ENCODE measurements around the gene SRC.
A peak's percentile ranks its signal among the peaks of the same experiment; 100 is the strongest.

SRC gene

DNA sequence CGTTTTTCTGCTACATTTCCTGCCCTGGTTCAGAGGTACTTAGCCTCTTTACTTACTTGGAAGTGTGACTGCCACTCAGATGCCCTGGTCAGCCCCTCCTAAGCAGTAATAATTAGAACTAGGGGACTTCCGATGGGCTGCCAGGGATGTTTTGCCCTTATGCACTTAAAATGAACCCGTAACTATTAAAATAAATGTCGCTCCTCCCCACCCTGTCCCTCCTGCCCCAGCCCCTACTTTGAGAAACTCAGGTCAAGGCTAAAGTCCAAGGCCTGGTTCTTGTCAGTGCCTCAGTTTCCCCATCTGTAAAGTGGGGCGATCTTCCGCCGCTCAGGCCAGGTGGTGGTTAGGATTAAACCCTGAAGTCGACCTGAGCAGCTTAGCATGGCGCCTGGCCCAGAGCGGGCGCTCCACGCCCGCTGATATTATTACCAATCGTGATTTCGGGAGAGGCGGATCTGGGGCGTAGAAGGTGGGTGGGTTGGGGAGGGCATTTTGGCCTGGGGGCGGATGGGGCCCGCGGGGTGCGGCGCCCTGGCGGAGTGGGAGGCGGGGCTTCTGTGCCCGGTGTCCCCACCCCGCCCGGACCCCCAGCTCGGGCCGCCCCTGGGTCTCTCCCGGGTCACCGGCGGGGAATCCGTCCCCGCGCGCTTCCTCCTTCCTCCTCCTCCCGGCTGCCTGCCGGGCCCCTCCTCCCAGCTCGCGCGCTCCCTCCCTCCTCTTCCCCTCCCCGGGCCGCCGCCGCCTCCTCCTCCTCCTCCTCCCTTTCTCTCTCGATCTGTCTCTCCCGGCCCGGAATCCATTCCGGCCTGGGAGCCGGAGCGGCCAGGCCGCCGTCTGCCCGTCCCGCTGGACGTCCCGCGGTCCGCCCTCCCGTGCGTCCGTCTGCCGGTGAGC, at the start of gene SRC:
Gene SRC (plus strand): TSS at position 802 of the 897 bp plus-strand sequence. CDS start 38,014 bp downstream, outside the sequence.
- no peak for TF ChIP-seq GATA1 (IDR thresholded peaks at IDR 0.05; ENCODE audit: low read depth, low read length)
- no peak for TF ChIP-seq POLR2A (IDR thresholded peaks at IDR 0.05; ENCODE audit: low read length)
- peak in 1 of 2 experiments; percentile 27 for DNase-seq

DNA sequence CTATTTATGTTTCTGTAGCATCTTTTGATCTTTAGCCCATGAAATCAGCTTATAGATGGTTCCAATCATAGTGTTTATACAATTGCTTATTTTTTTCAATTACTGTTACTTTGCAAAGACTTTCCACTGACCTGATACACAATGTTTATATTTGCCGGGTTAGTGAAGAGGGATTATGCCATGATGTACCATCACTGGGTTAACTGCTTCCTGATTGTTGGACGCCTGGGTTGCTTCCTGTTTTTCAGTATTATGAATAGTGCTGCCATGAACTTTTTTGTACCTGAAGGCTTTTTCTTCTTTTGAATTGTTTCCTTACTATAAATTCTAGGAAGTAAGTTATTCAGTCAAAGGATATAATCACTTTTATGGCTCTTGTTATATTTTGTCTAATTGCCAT, 49.6 kb upstream of the SRC start:
- no peak for DNase-seq
- TF ChIP-seq GATA1 (IDR thresholded peaks at IDR 0.05; ENCODE audit: low read depth, low read length) (no peak), POLR2A (IDR thresholded peaks at IDR 0.05; ENCODE audit: low read length) (no peak)

DNA sequence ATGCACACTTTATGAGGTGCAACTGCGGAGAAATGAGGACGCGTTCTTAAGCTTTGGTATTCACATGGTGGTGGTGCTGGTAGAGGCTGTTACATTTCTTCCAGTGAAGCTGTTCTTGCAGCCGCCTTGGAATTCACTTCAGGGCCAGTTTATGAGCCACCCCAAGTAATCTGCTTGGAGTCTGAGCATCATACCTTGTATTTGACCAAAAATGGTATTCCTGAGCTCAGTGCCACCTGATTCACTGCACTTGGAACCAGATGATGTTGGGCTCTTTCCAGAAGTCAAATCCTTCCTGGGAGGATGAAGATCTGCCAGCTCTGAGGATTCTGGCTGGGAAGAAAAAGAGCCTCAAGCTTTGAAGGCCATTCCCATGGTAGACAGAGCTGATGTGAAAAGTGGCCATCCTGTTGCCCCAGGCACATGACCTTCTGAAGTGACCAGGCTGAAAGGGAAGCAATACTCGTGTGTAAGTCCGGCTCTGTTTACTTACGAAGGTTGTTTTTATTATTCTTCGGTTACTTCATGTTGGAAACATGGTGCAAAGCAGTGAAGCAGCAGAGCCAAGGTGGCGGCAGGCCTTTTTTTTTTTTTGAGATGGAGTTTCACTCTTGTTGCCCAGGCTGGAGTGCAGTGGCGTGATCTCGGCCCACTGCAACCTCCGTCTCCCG, 48.7 kb upstream of the SRC start:
- no peak for DNase-seq
- TF ChIP-seq GATA1 (IDR thresholded peaks at IDR 0.05; ENCODE audit: low read depth, low read length) (no peak), POLR2A (IDR thresholded peaks at IDR 0.05; ENCODE audit: low read length) (no peak)

DNA sequence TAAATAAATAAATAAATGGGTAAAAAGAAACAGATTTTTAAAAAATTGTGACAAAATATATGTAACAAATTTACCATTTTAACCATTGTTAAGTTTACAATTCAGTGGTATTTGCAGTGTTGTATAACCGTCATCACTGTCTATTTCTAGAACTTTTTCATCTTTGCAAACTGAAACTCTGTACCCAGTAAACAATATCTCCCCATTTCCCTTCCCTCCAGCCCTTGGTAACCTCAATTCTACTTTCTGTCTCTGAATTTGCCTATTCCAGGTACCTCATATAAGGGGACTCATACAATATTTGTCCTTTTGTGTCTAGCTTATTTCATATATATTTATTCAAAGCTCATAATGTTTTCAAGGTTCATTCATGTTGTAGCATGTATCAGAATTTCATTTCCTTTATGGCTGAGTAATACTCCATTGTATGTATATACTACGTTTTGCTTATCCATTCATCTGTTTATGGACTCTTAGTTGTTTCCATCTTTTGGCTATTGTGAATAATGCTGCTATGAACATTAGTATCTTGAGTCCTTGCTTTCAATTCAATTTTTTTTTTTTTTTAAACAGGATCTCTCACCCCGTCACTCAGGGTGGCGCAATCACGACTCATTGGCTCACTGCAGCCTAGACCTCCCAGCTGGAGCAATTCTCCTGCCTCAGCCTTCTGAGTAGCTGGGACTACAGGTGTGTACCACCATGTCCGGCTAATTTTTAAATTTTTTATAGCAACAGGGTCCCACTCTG, 47.6 kb upstream of the SRC start:
- no peak for TF ChIP-seq POLR2A (IDR thresholded peaks at IDR 0.05; ENCODE audit: low read length)
- no peak for TF ChIP-seq GATA1 (IDR thresholded peaks at IDR 0.05; ENCODE audit: low read depth, low read length)
- peak in 1 of 2 experiments; percentile 37 for DNase-seq

DNA sequence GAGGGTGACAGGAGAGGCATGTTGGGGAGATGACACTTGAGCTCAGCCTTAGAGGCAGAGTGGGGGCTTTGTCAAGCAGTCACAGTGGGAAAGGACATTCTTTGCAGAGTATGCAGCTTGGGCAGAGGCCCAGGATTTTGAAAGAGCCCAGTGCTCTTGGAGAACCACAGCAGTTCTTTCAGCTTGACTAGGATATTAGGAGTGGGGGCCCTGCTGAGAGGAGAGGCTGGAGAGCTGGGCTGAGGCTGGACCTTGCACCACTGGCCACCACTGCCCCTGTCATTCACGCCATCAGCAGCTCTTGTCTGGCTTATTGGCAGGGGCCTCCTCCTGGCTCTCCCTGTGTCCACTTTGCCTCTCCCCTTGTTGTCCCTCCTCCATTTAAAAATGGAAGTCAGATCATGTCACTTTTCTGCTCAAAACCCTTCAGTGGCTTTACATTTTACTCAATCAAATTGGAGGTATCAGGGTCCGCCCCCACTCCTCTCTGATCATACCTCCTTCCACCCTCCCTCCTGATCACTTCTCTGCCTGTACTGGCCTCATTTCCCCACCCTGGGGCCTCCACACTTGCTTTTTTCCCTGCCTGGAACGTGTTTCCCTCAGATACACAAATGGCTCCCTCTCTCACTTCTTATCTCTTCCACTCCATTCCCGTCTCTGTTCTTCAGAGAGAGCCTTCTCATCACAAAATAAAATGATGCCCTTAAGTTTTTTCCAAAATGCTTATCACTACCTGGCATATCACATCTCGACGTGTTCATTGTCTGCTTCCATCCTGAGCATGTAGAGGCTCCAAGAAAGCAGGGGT, 46.0 kb upstream of the SRC start:
- peak; percentile 50 to 74 for DNase-seq
- TF ChIP-seq POLR2A (IDR thresholded peaks at IDR 0.05; ENCODE audit: low read length) (no peak), GATA1 (IDR thresholded peaks at IDR 0.05; ENCODE audit: low read depth, low read length) (no peak)

DNA sequence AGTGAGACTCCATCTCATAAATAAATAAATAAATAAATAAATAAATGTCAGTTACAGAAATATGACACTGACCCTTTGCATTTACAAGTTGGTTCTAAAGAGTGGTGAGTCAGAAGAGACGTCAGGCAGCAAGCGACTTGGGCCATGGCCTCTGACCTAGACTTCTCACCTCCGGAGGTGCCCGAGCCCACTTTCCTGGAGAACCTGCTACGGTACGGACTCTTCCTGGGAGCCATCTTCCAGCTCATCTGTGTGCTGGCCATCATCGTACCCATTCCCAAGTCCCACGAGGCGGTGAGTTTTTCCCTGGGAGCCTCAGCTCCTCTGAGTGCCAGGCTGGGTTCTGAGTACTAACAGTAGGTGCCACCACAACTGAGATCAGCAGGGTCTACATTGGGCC, 44.8 kb upstream of the SRC start:
- no peak for DNase-seq
- TF ChIP-seq GATA1 (IDR thresholded peaks at IDR 0.05; ENCODE audit: low read depth, low read length) (no peak), POLR2A (IDR thresholded peaks at IDR 0.05; ENCODE audit: low read length) (no peak)

DNA sequence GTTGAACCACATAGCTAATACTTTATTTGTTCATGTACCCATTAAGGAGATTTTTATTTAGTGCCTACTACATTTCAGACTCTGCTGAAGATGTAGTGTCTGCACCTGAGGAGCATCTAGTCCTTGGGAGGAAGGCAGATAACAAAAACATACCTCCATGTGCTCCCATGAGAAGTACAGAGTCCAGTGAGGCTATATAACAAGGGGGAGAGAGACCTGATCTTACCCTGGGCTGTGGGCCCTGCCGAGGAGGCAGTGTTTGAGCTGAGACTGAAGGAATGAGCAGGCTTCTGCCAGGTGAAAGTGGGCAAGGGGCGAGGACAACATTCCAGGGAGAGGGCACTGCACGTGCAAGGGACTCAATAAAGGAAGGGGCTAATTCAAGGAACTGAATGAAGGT, 44.4 kb upstream of the SRC start:
- TF ChIP-seq GATA1 (IDR thresholded peaks at IDR 0.05; ENCODE audit: low read depth, low read length) (no peak), POLR2A (IDR thresholded peaks at IDR 0.05; ENCODE audit: low read length) (no peak)
- no peak for DNase-seq

DNA sequence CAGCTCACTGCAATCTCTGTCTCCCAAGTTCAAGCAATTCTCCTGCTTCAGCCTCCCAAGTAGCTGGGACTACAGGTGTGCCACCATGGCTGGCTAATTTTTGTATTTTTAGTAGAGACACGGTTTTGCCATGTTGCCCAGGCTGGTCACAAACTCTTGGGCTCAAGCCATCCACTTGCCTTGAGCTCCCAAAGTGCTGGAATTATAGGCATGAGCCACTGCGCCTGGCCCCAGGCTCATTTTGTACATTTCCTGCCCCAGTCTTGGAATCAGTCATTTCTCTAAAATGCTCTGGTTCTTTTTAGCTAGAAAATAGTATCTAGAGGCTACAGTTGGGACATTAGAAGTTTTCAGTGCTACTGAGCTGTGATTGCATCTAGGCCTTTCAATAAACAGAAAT, 43.0 kb upstream of the SRC start:
- DNase-seq, result no peak
- TF ChIP-seq GATA1 (IDR thresholded peaks at IDR 0.05; ENCODE audit: low read depth, low read length) (no peak), POLR2A (IDR thresholded peaks at IDR 0.05; ENCODE audit: low read length) (no peak)

DNA sequence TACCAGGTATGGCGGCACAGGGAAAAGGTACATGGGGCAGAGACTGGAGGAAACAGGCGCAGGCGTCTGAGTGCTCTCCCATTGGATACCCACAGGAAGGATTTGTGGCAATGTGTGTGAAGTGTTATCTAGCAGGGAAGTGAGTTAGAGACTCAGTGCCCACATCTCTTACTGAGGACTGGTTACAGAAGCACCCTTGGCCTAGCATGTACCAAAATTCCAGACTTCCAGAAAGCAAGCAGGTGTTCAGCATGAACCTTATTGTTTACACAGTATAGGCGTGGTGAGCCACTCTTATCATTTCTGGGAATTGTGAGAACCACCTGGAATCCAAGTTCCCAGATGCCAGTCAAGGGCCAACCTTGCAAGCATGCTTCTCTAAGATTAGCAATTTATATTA, 42.3 kb upstream of the SRC start:
- no peak for TF ChIP-seq POLR2A (IDR thresholded peaks at IDR 0.05; ENCODE audit: low read length)
- TF ChIP-seq GATA1 (IDR thresholded peaks at IDR 0.05; ENCODE audit: low read depth, low read length), result no peak
- DNase-seq, result no peak

DNA sequence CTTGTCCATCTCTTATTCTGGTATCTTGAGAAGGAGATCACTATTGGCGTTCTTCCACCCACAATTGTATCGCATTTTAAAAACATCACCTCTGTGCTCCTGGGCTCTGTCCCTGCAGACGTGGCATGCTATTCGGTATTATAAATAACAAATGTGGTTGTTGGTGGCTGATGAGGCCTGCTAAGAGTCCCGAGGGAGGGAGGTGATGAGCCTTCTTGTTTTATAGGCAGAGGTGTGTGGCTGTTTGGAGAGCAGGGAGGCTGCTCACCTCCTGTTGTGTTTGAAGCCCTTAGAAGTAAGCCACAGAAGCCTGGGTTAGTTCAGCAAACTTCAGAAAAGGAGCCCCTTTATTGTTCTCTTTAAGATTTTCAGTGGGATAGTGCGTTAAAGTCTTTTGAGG, 40.9 kb upstream of the SRC start:
- no peak for DNase-seq
- no peak for TF ChIP-seq GATA1 (IDR thresholded peaks at IDR 0.05; ENCODE audit: low read depth, low read length)
- TF ChIP-seq POLR2A (IDR thresholded peaks at IDR 0.05; ENCODE audit: low read length), result no peak

DNA sequence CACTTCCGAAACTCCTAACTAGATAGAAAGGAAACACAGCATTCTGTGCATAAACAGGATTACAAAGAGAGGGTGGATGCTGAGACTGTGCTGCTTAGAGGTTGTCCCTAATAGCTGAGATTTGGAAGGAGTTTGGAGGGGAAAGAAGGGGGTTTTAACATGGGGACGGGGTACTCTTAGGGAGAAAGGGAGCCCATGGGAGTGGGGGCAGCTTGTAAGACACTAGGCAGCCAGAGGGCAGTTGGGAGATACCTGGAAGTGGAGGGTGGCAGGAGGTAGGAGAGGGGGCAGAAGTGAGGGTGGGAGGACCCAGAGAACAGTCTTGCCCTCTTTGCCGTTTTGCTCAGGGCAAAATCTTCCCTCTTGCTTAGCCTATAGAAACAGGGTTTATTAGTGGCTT, 40.1 kb upstream of the SRC start:
- TF ChIP-seq POLR2A (IDR thresholded peaks at IDR 0.05; ENCODE audit: low read length), result no peak
- TF ChIP-seq GATA1 (IDR thresholded peaks at IDR 0.05; ENCODE audit: low read depth, low read length), result no peak
- no peak for DNase-seq

DNA sequence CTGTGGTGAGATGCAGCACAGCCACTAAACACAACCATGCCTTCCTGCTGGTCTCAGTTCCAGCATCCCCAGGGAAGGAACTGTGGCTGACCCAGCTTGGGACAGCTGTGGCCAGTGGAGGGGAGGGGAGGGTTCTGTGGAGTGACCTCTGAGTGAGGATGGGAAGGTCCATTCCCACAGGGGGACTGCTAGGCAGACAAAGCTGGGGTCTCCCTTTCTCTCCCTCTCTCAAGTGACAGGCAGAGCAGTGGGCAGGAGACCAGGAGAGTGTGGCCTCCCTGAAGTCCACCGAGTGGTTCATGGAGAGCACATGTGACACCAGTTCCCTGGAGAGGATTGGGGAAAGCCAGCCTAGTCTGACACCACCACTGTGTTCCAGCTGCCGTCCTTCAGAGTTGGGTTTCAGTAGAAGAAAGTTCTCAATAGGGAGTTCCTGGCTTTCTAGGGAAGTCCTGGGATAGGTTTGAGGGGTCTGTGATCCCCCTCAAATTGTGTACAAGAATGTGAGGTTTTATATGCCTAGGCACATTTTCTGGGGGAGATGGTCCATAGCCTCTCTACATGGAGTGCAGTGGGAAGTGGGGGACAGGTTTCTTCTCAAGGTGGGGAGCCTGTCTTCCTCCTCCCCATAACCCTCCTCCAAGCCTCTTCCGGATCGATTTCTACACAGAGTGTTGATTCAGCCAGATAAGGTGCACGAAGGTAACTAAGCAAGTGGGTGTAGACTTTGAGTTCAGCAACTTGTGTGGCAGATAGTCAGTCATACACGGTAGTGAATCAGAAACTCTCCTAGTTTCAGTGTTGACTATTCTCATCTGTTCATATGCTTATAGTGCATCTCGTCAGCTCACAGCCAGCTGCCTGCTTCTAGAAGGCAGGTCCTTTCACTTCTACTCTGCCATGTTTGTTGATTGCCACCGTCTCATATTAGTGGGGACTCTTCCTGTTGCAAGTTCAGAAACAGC, 37.6 kb upstream of the SRC start:
- no peak for DNase-seq
- no peak for TF ChIP-seq GATA1 (IDR thresholded peaks at IDR 0.05; ENCODE audit: low read depth, low read length)
- no peak for TF ChIP-seq POLR2A (IDR thresholded peaks at IDR 0.05; ENCODE audit: low read length)

Data from erythroblast (primary cell).